Measurements from ENCODE around the gene APPL1.
A peak's percentile ranks its signal among the peaks of the same experiment; 100 is the strongest.

APPL1 gene

DNA sequence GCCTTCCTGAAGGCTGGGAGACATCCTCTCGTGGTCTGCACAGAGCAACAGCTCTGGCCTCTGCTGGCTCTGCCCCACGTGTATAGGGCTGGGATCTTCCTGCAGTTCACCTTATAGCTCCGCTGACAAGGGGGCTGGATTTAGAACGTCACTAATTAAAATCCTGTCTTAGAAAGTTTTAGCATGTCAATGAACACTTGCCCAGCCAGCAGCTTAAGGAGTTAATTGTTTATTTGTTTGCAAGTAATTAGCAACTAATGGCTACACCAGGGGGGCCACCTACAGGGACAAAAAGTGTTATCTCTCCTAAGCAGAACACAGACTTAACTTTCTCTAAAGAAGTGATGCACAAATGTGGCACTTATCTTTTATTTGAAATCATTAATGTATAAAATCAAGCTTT is 27.6 kb upstream of the APPL1 start, which contains the start of gene HESX1:
TSS of gene HESX1 (minus strand) at position 84 of the 403 bp plus-strand sequence. CDS start at position 24, 60 bp downstream.
- TF ChIP-seq, protein P1, sequence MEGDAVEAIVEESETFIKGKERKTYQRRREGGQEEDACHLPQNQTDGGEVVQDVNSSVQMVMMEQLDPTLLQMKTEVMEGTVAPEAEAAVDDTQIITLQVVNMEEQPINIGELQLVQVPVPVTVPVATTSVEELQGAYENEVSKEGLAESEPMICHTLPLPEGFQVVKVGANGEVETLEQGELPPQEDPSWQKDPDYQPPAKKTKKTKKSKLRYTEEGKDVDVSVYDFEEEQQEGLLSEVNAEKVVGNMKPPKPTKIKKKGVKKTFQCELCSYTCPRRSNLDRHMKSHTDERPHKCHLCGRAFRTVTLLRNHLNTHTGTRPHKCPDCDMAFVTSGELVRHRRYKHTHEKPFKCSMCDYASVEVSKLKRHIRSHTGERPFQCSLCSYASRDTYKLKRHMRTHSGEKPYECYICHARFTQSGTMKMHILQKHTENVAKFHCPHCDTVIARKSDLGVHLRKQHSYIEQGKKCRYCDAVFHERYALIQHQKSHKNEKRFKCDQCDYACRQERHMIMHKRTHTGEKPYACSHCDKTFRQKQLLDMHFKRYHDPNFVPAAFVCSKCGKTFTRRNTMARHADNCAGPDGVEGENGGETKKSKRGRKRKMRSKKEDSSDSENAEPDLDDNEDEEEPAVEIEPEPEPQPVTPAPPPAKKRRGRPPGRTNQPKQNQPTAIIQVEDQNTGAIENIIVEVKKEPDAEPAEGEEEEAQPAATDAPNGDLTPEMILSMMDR (IDR thresholded peaks at IDR 0.05; ENCODE audit: low read depth, low read length), result no peak
- H3K4me3 ChIP-seq (ENCODE audit: low read depth, low read length), result no peak within 1 kb of the TSS
- H3K36me3 ChIP-seq, result no peaks in the 10 kb centered on the region
- DNase-seq, result no peak
- H3K27ac ChIP-seq, result no peak within 1 kb of the TSS
- no peaks in the 10 kb centered on the region for H3K9me3 ChIP-seq (ENCODE audit: severe bottlenecking)
- H3K27me3 ChIP-seq (ENCODE audit: insufficient read depth, low read depth, severe bottlenecking), result no peaks in the 10 kb centered on the region

DNA sequence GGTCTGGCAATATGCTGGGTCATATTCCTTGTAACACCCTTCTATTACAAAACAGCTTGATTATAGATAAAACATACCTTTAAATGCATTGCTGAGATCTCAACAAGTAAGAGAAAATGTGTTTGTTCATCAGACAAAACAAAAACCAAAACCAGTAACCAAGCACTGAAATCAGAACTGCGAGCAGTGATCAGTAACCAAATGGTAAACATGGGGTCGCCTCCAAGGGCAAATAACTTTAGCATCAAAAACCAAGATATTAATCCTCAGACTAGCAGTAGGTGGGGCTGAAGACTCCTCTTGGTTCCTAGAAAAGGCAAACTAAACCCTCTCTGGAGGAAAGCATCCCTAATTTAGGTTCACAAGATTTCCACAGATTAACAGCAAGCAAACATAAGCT is 21.1 kb upstream of the APPL1 start:
- no peak for DNase-seq
- H3K27me3 ChIP-seq (ENCODE audit: insufficient read depth, low read depth, severe bottlenecking), result no peaks in the 10 kb centered on the region
- H3K4me3 ChIP-seq (ENCODE audit: low read depth, low read length), result no peak overlapping the region
- TF ChIP-seq, protein P1 (IDR thresholded peaks at IDR 0.05; ENCODE audit: low read depth, low read length), result no peak
- H3K27ac ChIP-seq, result no peak overlapping the region
- no peaks in the 10 kb centered on the region for H3K36me3 ChIP-seq
- H3K9me3 ChIP-seq (ENCODE audit: severe bottlenecking), result no peaks in the 10 kb centered on the region

DNA sequence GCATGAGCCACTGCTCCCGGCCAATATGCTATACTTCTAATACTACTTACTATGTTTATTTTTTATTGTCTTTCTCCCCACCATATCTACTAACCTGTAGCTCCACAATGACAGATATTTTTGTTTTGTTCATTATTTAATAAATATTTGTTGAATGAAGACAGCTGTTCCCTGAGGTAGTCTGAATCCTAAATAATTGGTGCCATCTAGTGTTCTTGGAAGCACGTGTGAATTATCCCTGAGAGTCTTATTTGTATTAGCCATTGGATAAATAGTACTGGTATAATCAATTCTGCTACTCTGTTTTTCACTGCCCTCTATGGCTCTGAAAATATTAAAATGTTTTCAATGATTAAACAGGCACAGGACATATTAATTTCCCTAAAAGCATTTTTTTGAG is 5.6 kb upstream of the APPL1 start:
- H3K36me3 ChIP-seq, result no peaks in the 10 kb centered on the region
- TF ChIP-seq, protein P1 (IDR thresholded peaks at IDR 0.05; ENCODE audit: low read depth, low read length), result peak; percentile 20; the same call in 1 of the 2 replicates
- no peaks in the 10 kb centered on the region for H3K9me3 ChIP-seq (ENCODE audit: severe bottlenecking)
- no peak overlapping the region for H3K4me3 ChIP-seq (ENCODE audit: low read depth, low read length)
- H3K27ac ChIP-seq, result no peak overlapping the region
- no peak for DNase-seq
- H3K27me3 ChIP-seq (ENCODE audit: insufficient read depth, low read depth, severe bottlenecking), result no peaks in the 10 kb centered on the region

DNA sequence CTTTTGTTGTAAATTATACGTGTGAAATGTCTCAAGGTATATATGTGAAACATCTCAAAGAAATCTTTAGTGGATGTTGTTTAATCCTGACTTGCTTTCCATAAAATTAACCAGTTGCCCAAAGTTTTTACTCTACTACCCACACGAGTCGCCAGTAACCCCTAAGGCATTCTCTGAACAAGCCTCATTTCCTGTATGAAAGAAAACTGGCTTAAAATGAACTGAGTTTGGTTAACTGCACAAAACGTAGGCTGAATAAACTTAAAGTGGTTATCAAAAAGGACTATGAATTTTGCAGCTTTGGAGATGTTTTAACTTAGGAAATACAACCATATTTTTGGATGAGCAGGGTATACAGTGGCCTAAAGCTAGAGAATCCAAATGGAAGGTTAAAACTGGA is 2.7 kb upstream of the APPL1 start:
- H3K27ac ChIP-seq, result no peak overlapping the region
- TF ChIP-seq, protein P1 (IDR thresholded peaks at IDR 0.05; ENCODE audit: low read depth, low read length), result no peak
- H3K27me3 ChIP-seq (ENCODE audit: insufficient read depth, low read depth, severe bottlenecking), result no peaks in the 10 kb centered on the region
- no peaks in the 10 kb centered on the region for H3K9me3 ChIP-seq (ENCODE audit: severe bottlenecking)
- no peak overlapping the region for H3K4me3 ChIP-seq (ENCODE audit: low read depth, low read length)
- no peaks in the 10 kb centered on the region for H3K36me3 ChIP-seq
- no peak for DNase-seq

DNA sequence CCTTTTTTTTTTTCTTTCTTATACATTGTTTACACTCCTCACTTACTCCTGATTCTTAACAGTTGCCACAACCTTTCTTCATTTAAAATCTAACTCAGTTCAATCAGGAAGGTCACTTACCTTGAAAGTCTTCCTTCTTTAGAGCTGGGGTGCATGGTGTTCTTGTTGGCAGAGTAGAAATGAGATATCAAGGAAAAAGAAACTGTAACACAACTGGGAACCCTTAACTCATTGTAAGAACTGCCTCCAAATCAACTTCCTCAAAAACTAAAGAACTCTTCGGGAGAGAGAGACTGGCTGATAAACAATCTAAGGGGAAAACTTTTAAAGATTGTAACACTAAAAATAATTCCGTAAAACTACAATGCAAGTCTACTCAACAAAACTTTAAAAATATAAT is 1.4 kb upstream of the APPL1 start:
- Histone ChIP-seq H3K4me3 (ENCODE audit: low read depth, low read length) (no peak overlapping the region), H3K36me3 (no peaks in the 10 kb centered on the region), H3K9me3 (ENCODE audit: severe bottlenecking) (no peaks in the 10 kb centered on the region), H3K27ac (no peak overlapping the region; the same call in 1 of the 2 replicates), H3K27me3 (ENCODE audit: insufficient read depth, low read depth, severe bottlenecking) (no peaks in the 10 kb centered on the region)
- TF ChIP-seq, protein P1 (IDR thresholded peaks at IDR 0.05; ENCODE audit: low read depth, low read length), result no peak
- no peak for DNase-seq

Measured in WERI-Rb-1 (cell line).